GM21367 (cell line): ENCODE measurements around the gene TOGARAM2.
A peak's percentile ranks its signal among the peaks of the same experiment; 100 is the strongest.
"Not testable (repeated sequence)": the region's sequence is repeated elsewhere in the genome, so short reads cannot be mapped to it uniquely, and the experiment has no call there.

Source experiments
- ATAC-seq: cut with Tn5 transposase; IDR thresholded peaks from one replicate; pipeline ENCODE4 v1.9.1; 2021; ENCODE audit not compliant: unreplicated experiment

The TOGARAM2 gene

DNA sequence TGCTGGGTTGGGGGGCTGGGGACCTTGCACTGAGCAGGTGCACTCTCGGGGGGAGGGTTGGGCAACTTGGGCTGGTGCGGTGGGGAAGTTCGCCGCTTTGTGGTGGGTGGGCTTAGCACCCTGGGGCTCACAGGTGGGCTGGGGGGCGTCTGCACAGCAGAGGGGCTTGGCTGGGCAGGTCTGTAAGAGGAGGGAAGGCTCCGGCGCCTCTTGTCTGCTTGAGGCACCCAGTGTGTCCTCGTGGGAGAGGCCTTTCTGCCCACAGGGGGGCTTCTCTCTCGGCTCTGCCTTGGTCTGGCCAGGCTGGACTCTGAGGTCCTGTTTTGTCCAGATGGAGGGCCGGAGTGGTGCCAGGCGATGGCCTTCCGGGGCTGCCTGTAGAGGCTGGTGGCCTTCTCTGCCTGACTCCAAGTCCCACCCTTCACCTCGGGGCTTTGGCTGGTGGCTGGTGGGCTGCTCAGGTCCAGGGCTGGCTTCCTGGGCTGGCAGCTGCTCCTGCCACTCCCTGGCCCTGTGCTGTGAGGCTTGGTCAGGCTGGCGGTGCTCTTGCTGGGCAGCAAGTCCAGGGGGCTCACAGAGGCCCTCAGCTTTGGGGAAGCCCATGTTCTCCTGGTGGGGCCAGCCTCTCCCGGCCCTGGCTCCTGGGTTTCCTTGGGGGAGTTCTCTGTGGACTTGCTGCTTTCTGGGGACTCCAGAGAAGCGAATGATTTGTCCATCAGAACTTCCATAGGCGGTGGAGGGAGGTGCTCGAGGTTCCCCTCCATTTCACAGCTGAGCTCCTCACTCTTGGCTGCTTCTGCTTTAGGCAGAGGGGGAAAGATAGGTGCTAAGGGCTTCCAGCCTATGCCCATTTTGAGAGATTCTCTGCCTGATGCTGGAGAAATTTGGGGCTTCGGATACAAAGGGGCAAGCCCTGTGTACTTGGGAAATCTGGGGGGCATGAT, 90.2 kb downstream of the TOGARAM2 start:
- ATAC-seq: no peak

- ATAC-seq: no peak
These were observed 91.2 kb downstream of the TOGARAM2 start for GRCh38 chr2:29072251-29072650.

DNA sequence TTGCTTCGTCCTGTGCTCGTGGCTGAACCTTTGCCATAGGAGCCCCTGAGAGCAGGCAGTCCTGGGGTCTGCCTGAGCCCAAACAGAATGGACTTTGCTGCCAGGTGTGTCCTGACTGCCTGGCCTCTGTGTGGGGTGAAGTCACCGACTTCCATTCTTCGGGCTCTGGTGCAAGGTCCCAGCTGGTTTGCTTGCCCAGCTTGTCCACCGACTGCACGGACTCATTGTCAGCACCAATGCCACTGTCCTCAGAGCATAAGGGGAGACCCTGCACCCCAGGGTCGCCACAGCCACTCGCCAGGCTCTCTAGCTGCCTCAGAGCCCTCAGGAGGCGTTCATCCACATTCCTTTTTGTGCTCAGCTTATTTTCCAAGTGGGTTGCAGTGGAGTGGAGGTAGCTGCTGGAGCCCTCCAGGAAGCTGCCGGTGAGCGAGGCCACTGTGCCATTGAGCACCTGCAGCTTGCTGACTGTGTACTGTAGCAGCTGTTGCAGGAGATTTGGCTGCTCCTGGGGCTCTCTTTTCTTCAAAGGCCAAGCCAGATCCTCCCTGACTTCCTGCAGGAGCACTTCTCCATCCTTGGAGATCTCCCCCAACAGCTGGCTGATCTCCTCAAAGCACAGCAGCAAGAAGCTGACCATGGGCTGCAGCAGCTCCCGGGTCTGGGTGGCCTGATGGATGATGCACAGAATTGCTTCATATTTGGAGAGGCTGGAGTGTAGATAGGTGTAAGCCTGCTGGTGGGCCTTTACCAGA, 92.0 kb downstream of the TOGARAM2 start:
- no peak for ATAC-seq

GRCh38 chr2:29073933-29074332, 92.8 kb downstream of the TOGARAM2 start:
- ATAC-seq: no peak

GRCh38 chr2:29074411-29074810, 93.3 kb downstream of the TOGARAM2 start, which contains the start of gene PCARE:
Gene PCARE (minus strand): TSS chr2:29074523. CDS start chr2:29074261, 262 bp downstream.
- no peak for ATAC-seq

DNA sequence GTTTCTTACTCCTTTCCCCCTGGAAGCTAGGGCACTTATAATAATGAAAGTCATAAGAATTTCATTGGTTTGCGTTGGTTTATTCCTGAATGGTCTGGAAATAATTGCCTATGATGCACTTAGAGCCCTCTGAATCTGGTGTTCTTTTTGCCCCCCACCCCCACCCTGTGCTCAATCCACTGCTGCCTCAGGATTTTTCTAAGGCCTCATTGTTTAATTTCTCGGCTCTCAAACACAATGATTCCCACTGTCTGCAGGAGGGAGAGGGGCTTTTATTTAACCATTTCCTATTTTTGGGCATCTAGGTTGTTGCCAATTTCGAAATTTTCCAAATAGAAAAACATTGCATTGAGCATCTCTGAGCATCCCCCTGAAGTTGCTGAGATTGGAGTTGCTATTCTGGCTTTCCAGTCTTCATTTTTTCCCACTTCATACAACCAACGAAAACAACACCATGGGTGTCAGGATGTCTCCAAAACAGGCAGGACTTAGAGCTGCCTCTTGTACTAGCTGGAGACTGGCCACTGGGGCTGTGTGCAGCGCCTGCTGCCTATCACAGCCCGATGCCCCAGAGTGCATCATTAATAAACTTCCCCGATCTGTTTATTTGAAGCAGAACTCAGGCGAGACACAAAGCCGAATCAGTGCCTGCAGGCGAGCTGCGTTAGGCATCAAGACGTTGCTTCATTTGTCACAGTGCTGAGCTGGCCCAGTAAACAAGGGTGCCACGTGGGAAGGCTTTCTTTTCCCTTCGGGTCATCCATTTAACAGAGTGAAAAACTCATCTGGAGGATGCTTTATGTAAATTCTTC, 95.0 kb downstream of the TOGARAM2 start:
- ATAC-seq: no peak

- ATAC-seq: no peak
These were observed 98.8 kb downstream of the TOGARAM2 start for GRCh38 chr2:29079887-29080286.

- no peak for ATAC-seq
These were observed 100.0 kb downstream of the TOGARAM2 start for GRCh38 chr2:29080886-29081743.

- ATAC-seq: peak; percentile 51
These were observed 101.9 kb downstream of the TOGARAM2 start for GRCh38 chr2:29082804-29083495.

DNA sequence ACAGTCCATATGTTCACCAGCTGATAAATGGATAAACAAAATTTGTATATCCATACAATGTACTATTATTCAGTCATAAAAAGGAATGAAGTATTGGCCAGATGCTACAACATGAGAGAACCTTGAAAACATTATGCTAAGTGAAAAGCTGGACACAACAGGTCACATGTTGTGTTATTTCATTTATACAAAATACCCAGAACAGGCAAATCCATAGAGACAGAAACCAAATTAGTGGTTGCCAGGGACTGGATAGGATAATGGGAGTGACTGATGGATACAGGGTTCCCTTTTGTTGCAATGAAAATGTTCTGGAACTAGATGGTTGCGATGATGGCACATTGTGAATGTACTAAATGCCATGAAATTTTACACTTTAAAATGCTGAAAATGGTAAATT, 103.5 kb downstream of the TOGARAM2 start:
- ATAC-seq: no peak

- ATAC-seq: not testable (repeated sequence)
These were observed 109.2 kb downstream of the TOGARAM2 start for GRCh38 chr2:29090311-29090710.

- no peak for ATAC-seq
These were observed 115.9 kb downstream of the TOGARAM2 start for GRCh38 chr2:29096969-29097368.

DNA sequence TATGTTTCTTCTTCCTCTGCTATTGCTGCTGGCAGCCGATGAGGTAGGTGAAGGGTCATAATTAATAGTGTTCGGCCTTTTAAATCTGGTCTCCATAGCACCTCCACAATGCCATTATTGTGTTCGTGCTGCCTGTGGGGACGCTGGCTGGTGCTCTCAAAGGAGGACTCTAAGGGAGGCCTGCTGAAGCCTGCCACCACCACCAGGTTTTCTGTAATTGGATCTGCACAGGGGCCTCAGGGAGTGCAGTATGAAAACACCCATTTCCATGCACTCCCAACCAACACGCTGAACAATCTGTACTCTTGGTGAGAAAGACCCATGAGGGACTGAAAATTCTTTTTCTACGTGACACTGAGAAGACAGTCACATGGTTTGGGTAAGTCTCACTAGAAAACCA, 116.5 kb downstream of the TOGARAM2 start:
- no peak for ATAC-seq

DNA sequence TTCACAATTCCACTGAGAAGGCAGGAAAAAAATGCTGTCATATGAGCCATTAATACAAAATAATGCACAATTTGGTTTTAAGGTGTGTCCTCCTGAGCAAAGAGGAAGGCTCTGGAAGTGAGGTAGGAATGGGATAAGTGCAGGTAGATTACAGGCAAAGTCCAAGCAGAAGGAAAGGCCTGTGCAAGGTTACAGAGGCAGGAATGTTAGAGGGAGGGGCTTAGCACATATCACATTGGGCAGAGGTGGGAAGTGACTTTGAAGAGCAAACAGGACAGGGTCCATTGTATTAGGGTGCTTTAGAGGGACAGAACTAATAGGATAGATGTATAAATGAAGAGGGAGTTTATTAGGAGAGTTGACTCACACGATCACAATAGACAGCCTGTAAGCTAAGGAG, 119.5 kb downstream of the TOGARAM2 start:
- no peak for ATAC-seq
